Natural killer cell (primary cell): ENCODE results near the gene CYYR1. TPM values are rescaled to one million over a fixed set of nuclear protein-coding genes. Genes with fewer than 3 reads are reported as not detected.

ENCODE experiments used
- ATAC-seq, 3 donors: fragments of 150-1000 bp in 2 of 3; fragments of 200-7000 bp in 1 of 3; cut with Tn5 transposase; 1 replicate in 1 of 3; 2 replicates in 2 of 3; pipeline ENCODE4 v1.10.0; 2021; ENCODE audit warnings: mild to moderate bottlenecking in 2 of 3, moderate library complexity in 2 of 3
- DNase-seq, 2 donors: peaks; one replicate each; pipeline versions ENCODE4 v3.0.0 to v3.0.0-alpha.2; 2013 to 2021; ENCODE audit warnings: mixed read lengths in 1 of 2
- H3K27ac ChIP-seq: one replicate; pipeline ENCODE4 v1.5.1; 2013; ENCODE audit warnings: mild to moderate bottlenecking, low read length
- H3K27me3 ChIP-seq: one replicate; pipeline ENCODE4 v1.6.1; 2013; ENCODE audit warnings: low read length; ENCODE audit not compliant: control insufficient read depth, insufficient read depth
- H3K36me3 ChIP-seq: one replicate; pipeline ENCODE4 v1.6.1; 2013; ENCODE audit warnings: low read length; ENCODE audit not compliant: control insufficient read depth, insufficient read depth
- H3K4me1 ChIP-seq: one replicate; pipeline ENCODE4 v1.6.1; 2013; ENCODE audit warnings: low read length; ENCODE audit not compliant: control insufficient read depth, insufficient read depth
- H3K4me3 ChIP-seq: one replicate; pipeline ENCODE4 v1.5.1; 2013; ENCODE audit warnings: low read length
- H3K9me3 ChIP-seq: one replicate; pipeline ENCODE4 v1.6.1; 2013; ENCODE audit warnings: low read length; ENCODE audit not compliant: control insufficient read depth, insufficient read depth
- H3K27ac Mint-ChIP-seq, 2 donors: one replicate each; pipeline ENCODE4 v1.8.0; 2022; ENCODE audit warnings: mild to moderate bottlenecking in 2 of 2, mixed read lengths in 2 of 2, moderate library complexity in 1 of 2
- H3K27me3 Mint-ChIP-seq, 2 donors: one replicate each; pipeline ENCODE4 v1.8.0; 2022; ENCODE audit warnings: low read depth in 2 of 2, mixed read lengths in 2 of 2
- H3K36me3 Mint-ChIP-seq: one replicate; pipeline ENCODE4 v1.8.0; 2022; ENCODE audit warnings: mixed read lengths
- H3K4me1 Mint-ChIP-seq, 2 donors: one replicate each; pipeline ENCODE4 v1.8.0; 2022; ENCODE audit warnings: mixed read lengths in 2 of 2
- H3K4me3 Mint-ChIP-seq: one replicate; pipeline ENCODE4 v1.8.0; 2022; ENCODE audit warnings: mild to moderate bottlenecking, moderate library complexity, mixed read lengths
- H3K9me3 Mint-ChIP-seq, 2 donors: one replicate each; pipeline ENCODE4 v1.8.0; 2022; ENCODE audit warnings: mixed read lengths in 2 of 2
- WGBS: methylation state at CpG from one replicate; pipeline ENCODE4 v1.1.7; 2013; ENCODE audit warnings: missing lambda C conversion rate; ENCODE audit not compliant: insufficient coverage; 5-methylcytosine and 5-hydroxymethylcytosine counted together
- intact Hi-C: fragments of 100-400 bp; cut with micrococcal nuclease; formaldehyde crosslinking; loops from one replicate; pipeline ENCODE4 v1.14.2; 2022
- total RNA-seq, 4 donors: library from RNA; stranded (reverse); fragments of 120-200 nt in 1 of 4; gene quantifications; one replicate each; pipeline versions ENCODE4 v1.2.3 to v1.2.4, GENCODE V29; 2013 to 2022
- TF ChIP-seq, protein P1 (sequence below): fragments of 200-600 bp; IDR thresholded peaks from one replicate; pipeline ENCODE4 v1.8.0; 2022; ENCODE audit warnings: antibody characterized with exemption

The CYYR1 gene
- total RNA-seq, 3 donors from 2014 or later (not counting 1 experiment from before 2014, with no cell fraction given): not detected

DNA sequence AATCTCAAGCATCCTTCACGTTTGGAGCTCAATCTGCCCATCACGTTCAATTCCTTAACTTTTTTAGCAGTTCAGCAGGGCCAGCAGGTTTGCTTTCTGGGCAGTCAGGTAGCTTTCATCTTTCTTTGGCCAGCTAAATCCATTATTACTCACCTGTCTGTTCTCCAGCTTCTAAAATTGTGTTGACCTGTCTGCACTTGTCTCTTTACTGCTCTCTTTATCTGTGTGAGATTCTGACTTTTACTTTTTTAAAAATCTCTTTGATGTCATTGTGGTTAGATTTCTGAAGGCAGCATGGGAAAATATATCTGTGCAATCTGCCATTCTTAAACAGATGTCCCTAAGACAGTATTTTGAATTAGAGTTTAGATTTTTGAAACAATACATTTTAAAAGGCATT, 24.9 kb upstream of the CYYR1 start:
- Histone ChIP-seq H3K27ac (no peak overlapping the region), H3K9me3 (no peaks in the 10 kb centered on the region), H3K36me3 (no peaks in the 10 kb centered on the region), H3K4me1 (no peaks in the 10 kb centered on the region), H3K4me3 (no peak overlapping the region), H3K27me3 (no peaks in the 10 kb centered on the region)
- TF ChIP-seq, protein P1, sequence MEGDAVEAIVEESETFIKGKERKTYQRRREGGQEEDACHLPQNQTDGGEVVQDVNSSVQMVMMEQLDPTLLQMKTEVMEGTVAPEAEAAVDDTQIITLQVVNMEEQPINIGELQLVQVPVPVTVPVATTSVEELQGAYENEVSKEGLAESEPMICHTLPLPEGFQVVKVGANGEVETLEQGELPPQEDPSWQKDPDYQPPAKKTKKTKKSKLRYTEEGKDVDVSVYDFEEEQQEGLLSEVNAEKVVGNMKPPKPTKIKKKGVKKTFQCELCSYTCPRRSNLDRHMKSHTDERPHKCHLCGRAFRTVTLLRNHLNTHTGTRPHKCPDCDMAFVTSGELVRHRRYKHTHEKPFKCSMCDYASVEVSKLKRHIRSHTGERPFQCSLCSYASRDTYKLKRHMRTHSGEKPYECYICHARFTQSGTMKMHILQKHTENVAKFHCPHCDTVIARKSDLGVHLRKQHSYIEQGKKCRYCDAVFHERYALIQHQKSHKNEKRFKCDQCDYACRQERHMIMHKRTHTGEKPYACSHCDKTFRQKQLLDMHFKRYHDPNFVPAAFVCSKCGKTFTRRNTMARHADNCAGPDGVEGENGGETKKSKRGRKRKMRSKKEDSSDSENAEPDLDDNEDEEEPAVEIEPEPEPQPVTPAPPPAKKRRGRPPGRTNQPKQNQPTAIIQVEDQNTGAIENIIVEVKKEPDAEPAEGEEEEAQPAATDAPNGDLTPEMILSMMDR: no peak
- intact Hi-C loops: no loop called here
- no peaks in the 10 kb centered on the region for H3K4me1 Mint-ChIP-seq
- H3K4me3 Mint-ChIP-seq: no peak overlapping the region
- peaks cover 0 to 7% of the 10 kb centered on the region in 2 donors for H3K9me3 Mint-ChIP-seq
- no peak for ATAC-seq
- no peaks in the 10 kb centered on the region for H3K27me3 Mint-ChIP-seq
- 66% methylated on average over 2 of the region's 2 CpGs for WGBS
- no peaks in the 10 kb centered on the region for H3K36me3 Mint-ChIP-seq
- no peak for DNase-seq
- no peak overlapping the region for H3K27ac Mint-ChIP-seq

DNA sequence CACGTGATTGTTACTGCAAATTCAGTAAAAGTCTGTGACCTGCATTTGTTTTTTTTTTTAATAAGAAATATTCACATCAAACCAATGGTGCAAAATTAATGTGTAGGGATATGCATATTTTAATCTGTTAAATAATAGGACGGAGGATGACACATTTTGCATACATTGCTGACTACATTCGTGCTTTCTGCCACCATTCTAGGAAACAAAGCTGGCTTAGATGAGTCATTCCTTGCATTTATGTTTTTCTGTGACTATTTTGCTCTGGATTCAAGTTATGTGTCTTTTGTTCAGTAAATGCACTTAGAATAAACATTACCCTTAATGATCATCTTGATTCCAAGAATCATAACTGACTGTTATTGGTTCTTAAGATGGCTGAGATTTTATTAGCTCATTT, 23.9 kb upstream of the CYYR1 start:
- Mint-ChIP-seq H3K4me1 (no peaks in the 10 kb centered on the region), H3K9me3 (peaks cover 0 to 4% of the 10 kb centered on the region in 2 donors), H3K27me3 (no peaks in the 10 kb centered on the region), H3K27ac (no peak overlapping the region), H3K4me3 (no peak overlapping the region), H3K36me3 (no peaks in the 10 kb centered on the region)
- Histone ChIP-seq H3K4me3 (no peak overlapping the region), H3K27ac (no peak overlapping the region), H3K36me3 (no peaks in the 10 kb centered on the region), H3K27me3 (no peaks in the 10 kb centered on the region), H3K4me1 (no peaks in the 10 kb centered on the region), H3K9me3 (no peaks in the 10 kb centered on the region)
- WGBS: 62% methylated on average over 3 of the region's 3 CpGs
- TF ChIP-seq, protein P1: no peak
- intact Hi-C loops: no loop called here
- ATAC-seq: no peak
- no peak for DNase-seq

DNA sequence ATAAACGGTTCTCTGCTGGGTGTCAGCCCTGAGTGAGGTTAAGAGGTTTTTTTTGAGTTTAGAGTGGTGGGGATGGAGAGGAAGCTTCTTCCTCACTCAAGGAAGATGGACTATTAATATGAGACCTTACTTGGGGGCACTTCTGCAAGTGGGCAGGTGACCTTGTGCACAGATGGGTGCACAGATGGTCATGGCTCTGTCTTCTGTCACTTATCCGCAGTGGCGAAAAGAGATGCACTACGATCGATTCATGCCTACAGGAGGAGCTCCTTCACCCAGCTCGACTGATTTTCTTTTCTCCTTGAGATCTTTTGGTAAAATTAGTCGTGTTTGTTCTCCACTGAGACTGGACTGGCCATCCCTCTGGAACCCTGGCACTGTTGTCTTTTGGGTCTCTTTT, 22.9 kb upstream of the CYYR1 start:
- Histone ChIP-seq H3K27ac (no peak overlapping the region), H3K4me3 (no peak overlapping the region), H3K4me1 (no peaks in the 10 kb centered on the region), H3K9me3 (no peaks in the 10 kb centered on the region), H3K36me3 (no peaks in the 10 kb centered on the region), H3K27me3 (no peaks in the 10 kb centered on the region)
- Mint-ChIP-seq H3K27ac (no peak overlapping the region), H3K36me3 (no peaks in the 10 kb centered on the region), H3K27me3 (no peaks in the 10 kb centered on the region), H3K9me3 (peaks cover 0 to 4% of the 10 kb centered on the region in 2 donors), H3K4me3 (no peak overlapping the region), H3K4me1 (no peaks in the 10 kb centered on the region)
- 77% methylated on average over 7 of the region's 7 CpGs for WGBS
- DNase-seq (no peak), ATAC-seq (no peak)
- TF ChIP-seq, protein P1: no peak
- intact Hi-C loops: no loop called here

DNA sequence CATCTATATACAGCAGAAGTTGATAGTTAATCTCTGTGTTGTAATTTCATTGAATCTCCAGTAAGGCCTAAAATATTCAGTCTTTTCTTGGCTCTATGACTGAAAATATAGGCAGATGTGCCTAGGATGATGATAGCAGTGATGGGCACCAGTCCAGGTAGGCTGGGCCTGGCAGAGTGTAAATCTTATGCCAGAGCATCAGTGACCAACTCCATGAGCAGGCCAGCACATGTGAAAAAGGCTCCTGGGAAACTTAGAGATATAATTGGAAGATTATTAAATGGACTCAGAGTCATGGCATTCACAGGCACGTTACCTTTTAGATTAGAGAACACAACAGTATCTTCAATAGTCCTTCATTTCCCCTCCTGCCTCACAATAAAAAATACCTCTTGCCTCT, 20.7 kb upstream of the CYYR1 start:
- Mint-ChIP-seq H3K36me3 (no peaks in the 10 kb centered on the region), H3K27ac (no peak overlapping the region), H3K4me3 (no peak overlapping the region), H3K27me3 (no peaks in the 10 kb centered on the region), H3K9me3 (peaks cover 0 to 2% of the 10 kb centered on the region in 2 donors), H3K4me1 (no peaks in the 10 kb centered on the region)
- H3K4me3 ChIP-seq: no peak overlapping the region
- intact Hi-C loops: no loop called here
- ATAC-seq (no peak), DNase-seq (no peak)
- H3K4me1 ChIP-seq: no peaks in the 10 kb centered on the region
- no CpG with 5 or more reads among the region's 1 CpG for WGBS
- H3K27me3 ChIP-seq: no peaks in the 10 kb centered on the region
- H3K27ac ChIP-seq: no peak overlapping the region
- TF ChIP-seq, protein P1: no peak
- H3K9me3 ChIP-seq: no peaks in the 10 kb centered on the region
- H3K36me3 ChIP-seq: no peaks in the 10 kb centered on the region
